NCI-H2107 treated with DMSO at 0.1 percent for 48 hours (cell line): ENCODE results near the gene KRT83.
"Not testable (repeated sequence)": the region's sequence is repeated elsewhere in the genome, so short reads cannot be mapped to it uniquely, and the experiment has no call there.

Experiments used
- DNase-seq: peaks from one replicate; lab custom pipeline; 2025; ENCODE audit not compliant: unreplicated experiment; lab: John Stamatoyannopoulos, UW

The KRT83 gene

GRCh38 chr12:52353766-52354165 lies 32.6 kb upstream of the KRT83 start:
- DNase-seq = no peak

DNA sequence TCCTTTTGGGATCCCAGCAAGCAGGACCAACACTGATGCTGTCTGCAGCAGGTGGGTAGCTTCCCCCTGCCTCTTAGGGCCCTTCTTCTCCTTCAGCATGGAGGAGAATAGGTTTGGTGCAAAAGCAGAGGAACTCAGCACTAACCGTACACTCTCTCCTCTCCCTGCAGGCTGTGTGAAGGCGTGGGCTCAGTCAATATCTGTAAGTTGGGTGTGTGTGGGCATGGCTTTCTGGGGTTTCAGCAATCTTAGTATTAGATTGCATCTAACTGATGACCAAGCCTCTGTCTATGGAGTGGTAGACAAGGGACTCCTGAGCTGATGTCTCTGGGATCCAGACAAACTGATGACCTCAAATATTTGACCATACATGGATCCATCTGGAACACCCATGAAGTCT lies 31.8 kb upstream of the KRT83 start:
- no peak for DNase-seq

GRCh38 chr12:52351196-52352059 lies 30.2 kb upstream of the KRT83 start:
- no peak for DNase-seq

DNA sequence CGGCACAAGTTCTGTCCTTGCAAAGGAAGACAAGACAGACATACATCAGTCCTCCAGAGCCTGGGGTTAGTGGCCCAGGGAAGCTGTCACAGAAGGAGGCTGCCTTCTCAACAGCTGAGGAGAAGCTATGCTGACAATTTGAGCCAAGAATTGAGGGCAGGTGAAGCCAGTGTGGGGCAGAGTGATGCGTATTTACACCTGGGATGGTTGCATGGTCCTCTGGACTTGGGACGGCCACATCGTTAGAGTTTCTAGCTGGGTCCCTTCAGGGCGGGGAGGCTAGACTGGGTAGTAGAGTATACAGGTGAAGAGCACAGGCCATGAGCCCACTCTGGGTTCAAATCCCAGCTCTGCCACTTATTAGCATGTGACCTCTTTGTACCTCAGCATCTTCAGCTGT lies 29.6 kb upstream of the KRT83 start:
- no peak for DNase-seq

DNA sequence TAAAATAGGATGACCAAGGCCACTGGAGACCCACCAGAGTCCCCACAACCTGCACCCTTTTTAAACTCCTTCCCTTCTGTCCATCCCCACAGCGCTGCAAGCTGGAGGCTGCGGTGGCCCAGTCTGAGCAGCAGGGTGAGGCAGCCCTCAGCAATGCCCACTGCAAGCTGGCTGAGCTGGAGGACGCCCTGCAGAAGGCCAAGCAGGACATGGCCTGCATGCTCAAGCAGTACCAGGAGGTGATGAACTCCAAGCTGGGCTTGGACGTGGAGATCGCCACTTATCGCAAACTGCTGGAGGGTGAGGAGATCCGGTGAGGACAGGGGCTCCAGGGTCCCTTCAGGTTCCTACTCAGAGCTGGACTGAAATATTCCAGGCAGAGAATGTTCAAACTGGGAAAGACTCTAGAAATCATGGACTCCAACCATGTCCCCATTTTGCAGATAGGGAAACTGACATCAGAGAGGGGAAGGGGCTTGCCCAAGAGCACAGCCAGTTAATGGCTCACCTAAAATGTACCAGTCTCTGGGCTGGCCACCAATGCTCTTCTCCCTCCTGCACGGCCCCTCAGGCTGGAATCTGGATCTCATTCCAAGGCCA lies 28.9 kb upstream of the KRT83 start:
- DNase-seq = no peak

DNA sequence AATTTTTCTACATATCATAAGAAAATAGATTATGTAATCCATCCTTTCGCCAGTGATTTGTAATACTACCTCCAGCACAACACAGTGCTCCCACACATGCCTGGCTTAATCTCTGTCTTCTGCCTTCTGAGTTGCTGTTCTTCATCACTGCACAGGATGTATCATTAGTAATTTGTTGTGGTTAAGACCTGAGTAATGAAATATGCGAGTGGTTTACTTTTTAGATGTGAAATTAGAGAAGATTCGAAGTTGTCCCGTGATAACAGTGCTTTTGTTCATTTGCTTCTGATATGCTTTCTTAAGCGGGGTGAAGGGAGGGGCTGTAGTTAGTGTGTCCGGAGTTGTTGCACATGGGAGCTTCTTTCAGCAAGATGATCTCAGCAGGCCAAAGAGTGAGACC lies 28.0 kb upstream of the KRT83 start:
- no peak for DNase-seq

DNA sequence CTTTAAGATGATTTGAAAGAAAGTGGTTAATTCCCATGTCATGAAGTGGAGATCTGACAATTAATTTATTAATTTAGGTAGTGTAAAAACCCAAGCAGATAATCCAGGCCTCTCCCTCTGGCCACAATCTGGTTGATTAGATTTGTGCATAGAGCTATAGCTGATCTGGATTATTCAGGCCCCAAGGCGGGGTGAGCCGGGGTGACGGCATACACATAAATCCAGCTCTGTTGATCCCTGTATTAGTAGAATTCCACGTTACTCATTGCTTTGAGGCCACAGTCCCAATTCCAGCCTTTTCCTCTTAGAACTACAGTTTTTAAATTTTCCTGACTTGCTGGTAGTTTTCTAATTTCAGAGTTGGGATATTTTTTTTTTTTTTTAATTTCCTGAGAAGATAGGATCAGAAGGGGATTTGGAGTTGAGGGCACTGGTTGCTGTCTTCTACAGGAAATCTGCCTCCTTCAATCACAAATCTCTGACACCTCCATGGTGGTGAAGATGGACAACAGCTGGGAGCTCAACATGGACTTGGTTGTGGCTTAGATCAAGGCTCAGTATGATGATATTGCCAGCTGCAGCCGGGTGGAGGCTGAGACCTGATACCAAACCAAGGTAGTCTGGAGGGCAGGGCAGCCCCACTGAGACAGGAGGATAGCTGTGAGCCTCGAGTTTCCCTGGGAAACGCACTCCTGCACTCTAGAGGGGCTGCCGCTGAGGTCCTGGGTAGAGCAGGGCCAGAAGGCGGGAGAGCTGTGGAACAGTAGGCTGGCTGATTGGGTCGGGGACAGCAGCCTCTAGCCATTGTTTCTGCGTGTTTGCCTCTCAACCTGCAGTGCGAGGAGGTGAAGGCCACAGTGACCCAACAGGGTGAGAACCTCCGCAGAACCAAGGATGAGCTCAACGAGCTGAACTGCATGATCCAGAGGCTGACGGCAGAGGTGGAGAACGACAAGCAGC lies 26.6 kb upstream of the KRT83 start:
- no peak for DNase-seq

DNA sequence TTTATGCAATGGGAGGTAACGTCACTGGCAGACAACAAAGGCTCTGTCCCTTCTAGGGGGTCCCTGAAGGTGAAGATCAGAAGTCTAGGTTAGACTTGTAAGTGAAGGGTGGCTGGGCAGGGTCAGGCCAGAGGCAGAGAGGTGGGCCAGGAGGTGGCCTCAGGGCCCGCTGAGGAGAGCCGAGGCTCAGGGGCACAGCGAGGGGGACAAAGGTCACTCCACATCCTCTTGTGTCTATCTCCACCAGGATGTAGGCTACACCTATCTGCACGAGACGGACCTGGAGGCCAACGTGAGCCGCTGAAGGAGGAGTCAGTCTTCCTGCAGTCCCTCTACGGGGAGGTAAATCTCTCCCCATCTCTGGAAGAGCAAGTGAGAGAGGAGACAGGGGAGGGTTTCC lies 25.8 kb upstream of the KRT83 start:
- DNase-seq = no peak

GRCh38 chr12:52346593-52346992 lies 25.4 kb upstream of the KRT83 start:
- no peak for DNase-seq

DNA sequence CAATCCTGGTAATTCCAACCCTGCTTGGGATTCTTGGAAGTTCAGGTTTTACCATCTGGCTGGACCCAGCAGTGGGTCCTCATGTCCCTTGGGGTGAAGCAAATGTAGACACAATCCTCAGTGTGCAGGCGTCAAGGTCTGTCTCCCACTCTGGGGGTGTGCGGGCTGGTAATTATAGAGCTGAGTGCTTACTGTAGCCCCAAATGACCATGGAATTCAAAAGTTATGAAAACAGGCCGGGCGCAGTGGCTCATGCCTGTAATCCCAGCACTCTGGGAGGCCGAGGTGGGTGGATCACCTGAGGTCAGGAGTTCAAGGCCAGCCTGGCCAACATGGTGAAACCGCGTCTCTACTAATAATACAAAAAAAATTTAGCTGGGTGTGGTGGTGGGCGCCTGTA lies 23.8 kb upstream of the KRT83 start:
- not testable (repeated sequence) for DNase-seq

GRCh38 chr12:52344111-52344510 lies 22.9 kb upstream of the KRT83 start:
- no peak for DNase-seq

- DNase-seq = no peak
Measured at GRCh38 chr12:52343550-52343949, 22.4 kb upstream of the KRT83 start.

DNA sequence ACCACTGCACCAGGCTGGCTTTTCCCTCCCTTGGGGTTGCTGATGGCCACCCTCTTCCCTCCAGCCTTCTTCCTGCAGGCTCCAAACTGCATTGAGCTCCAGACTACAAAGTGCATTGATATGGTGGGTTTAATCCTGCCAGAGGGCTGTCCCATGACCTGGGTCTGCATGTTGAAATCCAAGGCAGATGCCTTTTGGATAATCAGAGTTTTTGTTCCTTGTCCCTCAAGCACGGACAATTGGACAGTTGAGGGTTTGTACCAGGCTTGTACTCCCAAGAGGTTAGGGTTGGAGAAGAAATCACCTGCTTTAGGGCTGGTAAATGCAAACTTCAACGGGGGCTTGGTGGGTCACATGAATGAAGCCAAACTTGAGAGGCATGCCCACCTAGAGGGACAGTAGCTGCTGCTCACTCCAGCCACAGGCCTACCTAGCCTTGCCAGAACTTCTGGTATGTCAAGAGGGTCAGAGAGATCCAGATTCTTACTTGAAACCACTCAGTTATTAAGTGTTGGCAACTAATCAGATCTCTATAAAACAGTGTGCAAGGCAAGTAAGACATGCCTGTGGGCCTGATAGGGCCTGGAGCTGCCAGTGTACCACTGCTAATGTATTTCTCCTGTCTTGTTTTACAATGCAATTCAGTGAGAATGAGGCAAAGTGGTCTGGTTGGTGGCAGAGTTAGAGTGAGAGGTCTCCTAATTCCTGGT lies 21.7 kb upstream of the KRT83 start:
- DNase-seq = no peak

GRCh38 chr12:52341066-52341580 lies 19.9 kb upstream of the KRT83 start:
- DNase-seq = no peak

DNA sequence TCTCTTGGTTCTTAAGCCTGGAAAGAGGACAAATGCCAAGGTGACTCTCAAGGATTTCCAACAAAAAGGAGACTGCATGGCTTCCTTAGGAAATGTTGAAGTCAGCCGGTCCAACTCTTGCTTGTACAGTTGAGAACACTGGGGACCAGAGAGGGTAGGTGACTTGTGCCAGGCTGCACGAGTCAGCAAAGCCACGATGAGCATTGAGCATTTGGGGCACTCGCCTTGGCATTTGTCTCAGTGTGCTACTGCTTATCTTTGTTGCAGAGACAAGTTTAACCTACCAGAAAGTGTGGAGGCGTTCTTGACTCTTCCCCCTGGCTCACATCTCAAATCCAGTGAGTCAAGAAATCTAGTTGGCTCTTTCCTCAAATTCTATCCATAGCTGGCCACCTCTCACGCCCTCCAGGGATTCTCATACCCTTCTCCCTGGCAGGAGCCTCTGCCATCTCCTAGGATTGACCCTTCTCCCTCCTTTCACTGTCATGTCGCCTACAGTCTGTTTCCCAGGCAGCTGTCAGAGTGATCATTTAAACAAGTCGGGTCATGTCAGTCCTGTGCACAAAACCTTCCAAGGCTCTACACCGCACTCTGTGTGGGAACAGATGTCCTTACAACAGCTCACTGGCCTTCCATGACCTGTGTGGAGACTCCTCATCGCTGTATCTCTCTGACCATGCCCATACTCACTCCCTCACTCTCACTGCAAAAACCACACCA lies 17.2 kb upstream of the KRT83 start:
- DNase-seq = no peak

- no peak for DNase-seq
Measured at GRCh38 chr12:52337054-52337453, 15.9 kb upstream of the KRT83 start.

- no peak for DNase-seq
Measured at GRCh38 chr12:52336641-52337040, 15.4 kb upstream of the KRT83 start.

DNA sequence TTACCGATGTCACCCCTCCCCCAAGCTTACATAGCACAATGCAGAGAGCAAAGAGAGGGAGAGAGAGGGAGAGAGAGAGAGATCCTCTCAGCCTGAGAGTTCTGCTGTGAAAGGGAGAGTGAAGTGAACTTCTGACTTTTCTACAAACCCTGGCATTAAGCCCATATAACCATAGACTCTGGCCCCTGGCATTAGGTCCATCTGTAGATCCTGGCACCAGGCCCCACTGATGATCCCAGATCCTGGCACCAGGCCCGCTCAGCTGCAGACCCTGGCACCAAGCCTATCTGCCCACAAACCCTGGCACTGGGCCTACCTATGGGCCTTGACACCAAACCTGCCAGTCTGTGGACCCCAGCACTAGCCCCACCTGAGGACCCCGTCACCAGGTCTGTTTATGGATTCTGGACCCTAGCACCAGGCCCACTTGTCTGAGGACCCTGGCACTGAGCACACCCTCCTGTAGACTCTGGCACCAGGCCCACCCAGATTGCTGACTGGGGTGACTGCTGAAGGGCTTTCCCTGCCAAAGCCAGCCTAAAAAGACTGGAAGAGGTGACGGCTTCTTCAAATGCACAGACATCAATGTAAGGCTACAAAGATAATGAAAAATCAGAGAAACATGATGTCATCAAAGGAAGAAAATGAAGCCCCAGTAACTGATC lies 14.5 kb upstream of the KRT83 start:
- DNase-seq = no peak

DNA sequence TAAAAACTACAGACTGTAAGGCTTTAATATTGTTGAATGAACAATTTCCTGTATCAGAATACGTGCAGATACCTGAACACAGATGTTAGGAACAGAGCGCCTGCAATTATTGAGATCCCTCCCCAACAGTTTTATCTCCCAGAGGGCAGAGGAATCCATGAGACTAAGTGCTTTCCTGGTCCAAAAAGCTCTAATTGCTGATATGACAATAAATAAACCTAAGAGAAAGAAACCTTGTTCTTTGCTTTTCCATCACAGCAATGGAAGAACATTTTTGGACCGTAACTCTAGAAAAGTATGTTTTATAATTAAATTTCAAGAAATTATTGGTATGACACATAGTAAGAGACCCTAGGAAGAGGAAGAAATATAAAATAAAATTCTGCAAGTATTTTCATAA lies 13.0 kb upstream of the KRT83 start:
- DNase-seq = no peak

DNA sequence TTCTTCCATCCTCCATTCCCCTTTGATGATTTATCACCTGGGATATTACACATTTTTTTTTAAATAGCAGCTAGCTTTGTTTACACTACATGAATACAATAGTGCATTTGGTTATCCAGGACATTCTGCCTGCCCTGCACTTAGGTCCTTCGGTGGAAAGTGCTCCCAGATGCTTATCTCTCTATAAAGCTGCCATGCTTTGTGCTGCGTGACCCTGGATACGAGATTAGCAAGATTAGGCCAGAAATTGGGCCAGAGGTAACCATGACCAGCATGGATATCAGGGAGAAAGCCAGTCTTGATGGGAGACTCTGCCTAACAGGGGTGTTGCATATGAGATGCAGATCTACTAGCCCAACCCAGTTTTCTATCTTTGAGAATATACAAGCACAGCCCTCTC lies 12.1 kb upstream of the KRT83 start:
- no peak for DNase-seq
